H1 (cell line): Measurements from ENCODE around the gene PRKAR1B. TPM values are rescaled to one million over a fixed set of nuclear protein-coding genes. Genes with fewer than 3 reads are reported as not detected.

Experiments used
- CTCF ChIA-PET: fragments of 300-600 bp; sonication (Branson Sonifier 250); formaldehyde crosslinking; loops from one replicate; lab custom pipeline; 2021; ENCODE audit not compliant: partially characterized antibody; lab: Charles Lee
- POLR2A ChIA-PET: fragments of 300-600 bp; sonication (Branson Sonifier 250); formaldehyde crosslinking; loops from one replicate; lab custom pipeline; 2021; ENCODE audit warnings: inconsistent platforms; ENCODE audit not compliant: partially characterized antibody; lab: Charles Lee
- DNase-seq, 2 experiments: peaks; one replicate each; pipeline versions ENCODE4 v3.0.0 to v3.0.0-alpha.2; 2010 to 2022; ENCODE audit warnings: low spot score in 2 of 2, low read depth in 1 of 2, mixed read lengths in 1 of 2
- FAIRE-seq: peaks from 2 replicates; lab custom pipeline; 2011; peaks lifted over from hg19 to GRCh38; lab: Jason Lieb, UNC
- H2AFZ ChIP-seq: 2 replicates; pipeline ENCODE4 v1.8.1; 2012; ENCODE audit warnings: low read length, inconsistent platforms
- H2AK5ac ChIP-seq: 2 replicates; pipeline ENCODE4 v1.6.1; 2013; ENCODE audit warnings: low read depth, low read length
- H2BK120ac ChIP-seq: replicated peaks from 2 replicates; pipeline ENCODE3; 2013; ENCODE audit warnings: low read depth, low read length, inconsistent platforms
- H2BK12ac ChIP-seq: 2 replicates; pipeline ENCODE4 v1.6.1; 2013; ENCODE audit warnings: low read depth, low read length
- H2BK15ac ChIP-seq: 2 replicates; pipeline ENCODE4 v1.6.1; 2013; ENCODE audit warnings: low read length
- H2BK20ac ChIP-seq: 2 replicates; pipeline ENCODE4 v1.6.1; 2013; ENCODE audit warnings: low read length
- H2BK5ac ChIP-seq: 2 replicates; pipeline ENCODE4 v1.6.1; 2013; ENCODE audit warnings: low read depth, low read length
- H3K14ac ChIP-seq: 2 replicates; pipeline ENCODE4 v1.6.1; 2013; ENCODE audit warnings: inconsistent platforms; ENCODE audit not compliant: insufficient read length
- H3K18ac ChIP-seq: 2 replicates; pipeline ENCODE4 v1.6.1; 2013; ENCODE audit warnings: low read length; ENCODE audit errors: extremely low read depth
- H3K23ac ChIP-seq: 2 replicates; pipeline ENCODE4 v1.6.1; 2013; ENCODE audit warnings: inconsistent platforms; ENCODE audit not compliant: insufficient read length
- H3K23me2 ChIP-seq: 2 replicates; pipeline ENCODE4 v1.6.1; 2013; ENCODE audit warnings: low read depth, low read length
- H3K27ac ChIP-seq: 2 replicates; pipeline ENCODE4 v1.6.1; 2011; ENCODE audit warnings: low read depth, low read length, inconsistent platforms
- H3K27me3 ChIP-seq, 4 experiments: replicated peaks in 1 of 4; 1 replicate in 1 of 4; 2 replicates in 3 of 4; pipeline versions ENCODE4 v1.6.1 to v1.8.1; 2011 to 2013; ENCODE audit warnings: low read length in 3 of 4, mild to moderate bottlenecking in 3 of 4, inconsistent platforms in 2 of 4, mixed read lengths in 2 of 4, moderate library complexity in 1 of 4; ENCODE audit not compliant: control insufficient read depth in 3 of 4, insufficient read depth in 3 of 4; ENCODE audit errors: extremely low read depth in 1 of 4
- H3K36me3 ChIP-seq, 4 experiments: 2 replicates each; pipeline versions ENCODE4 v1.6.1 to v1.8.1; 2011 to 2013; ENCODE audit warnings: mild to moderate bottlenecking in 4 of 4, low read length in 3 of 4, moderate library complexity in 2 of 4, control low read depth in 1 of 4, inconsistent platforms in 1 of 4; ENCODE audit not compliant: insufficient read depth in 4 of 4, control insufficient read depth in 2 of 4
- H3K4ac ChIP-seq: replicated peaks from 2 replicates; pipeline ENCODE3; 2013; ENCODE audit warnings: low read length, low read depth, mixed read lengths, inconsistent platforms; ENCODE audit not compliant: insufficient read length
- H3K4me1 ChIP-seq, 4 experiments: replicated peaks in 1 of 4; 1 replicate in 1 of 4; 2 replicates in 3 of 4; pipeline versions ENCODE4 v1.6.1 to v1.8.1; 2011 to 2013; ENCODE audit warnings: low read length in 3 of 4, inconsistent platforms in 2 of 4, mixed read lengths in 1 of 4; ENCODE audit not compliant: insufficient read depth in 4 of 4, control insufficient read depth in 3 of 4
- H3K4me2 ChIP-seq, 2 experiments: 2 replicates each; pipeline versions ENCODE4 v1.6.1 to v1.8.1; 2011 to 2013; ENCODE audit warnings: low read depth in 2 of 2, low read length in 2 of 2, control low read depth in 1 of 2, inconsistent platforms in 1 of 2, mild to moderate bottlenecking in 1 of 2; ENCODE audit not compliant: insufficient read depth in 1 of 2
- H3K4me3 ChIP-seq, 4 experiments: fragments of 200-600, 300-600 bp in 1 of 4; sonication (generic), shearing (Covaris generic), sonication (Bioruptor Twin) in 1 of 4; 2 replicates each; pipeline versions ENCODE4 v1.5.1 to v1.8.1; 2011 to 2016; ENCODE audit warnings: low read length in 4 of 4, low read depth in 3 of 4, control low read depth in 2 of 4, inconsistent platforms in 2 of 4, mild to moderate bottlenecking in 2 of 4, mixed read lengths in 1 of 4, moderate library complexity in 1 of 4; ENCODE audit not compliant: insufficient read depth in 2 of 4; ENCODE audit errors: extremely low read depth in 1 of 4
- H3K56ac ChIP-seq: replicated peaks from 2 replicates; pipeline ENCODE3; 2013; ENCODE audit warnings: low read depth, mild to moderate bottlenecking, mixed read lengths, low read length, inconsistent platforms; ENCODE audit not compliant: insufficient read length
- H3K79me1 ChIP-seq: 2 replicates; pipeline ENCODE4 v1.6.1; 2013; ENCODE audit warnings: low read depth, low read length, control low read depth
- H3K79me2 ChIP-seq, 2 experiments: 2 replicates each; pipeline versions ENCODE4 v1.6.1 to v1.8.1; 2012 to 2013; ENCODE audit warnings: low read length in 2 of 2, mild to moderate bottlenecking in 2 of 2, inconsistent platforms in 1 of 2; ENCODE audit not compliant: insufficient read depth in 2 of 2, control insufficient read depth in 1 of 2
- H3K9ac ChIP-seq, 4 experiments: replicated peaks in 1 of 4; 1 replicate in 1 of 4; 2 replicates in 3 of 4; pipeline versions ENCODE4 v1.6.1 to v1.8.1; 2011 to 2013; ENCODE audit warnings: low read depth in 3 of 4, low read length in 3 of 4, control low read depth in 2 of 4, mild to moderate bottlenecking in 2 of 4, moderate library complexity in 2 of 4, inconsistent platforms in 1 of 4; ENCODE audit errors: extremely low read depth in 1 of 4
- H3K9me3 ChIP-seq, 2 experiments: 2 replicates each; pipeline versions ENCODE4 v1.6.1 to v1.8.1; 2012 to 2013; ENCODE audit warnings: mild to moderate bottlenecking in 2 of 2, moderate library complexity in 2 of 2, control low read depth in 1 of 2, inconsistent platforms in 1 of 2, low read depth in 1 of 2, low read length in 1 of 2, mixed read lengths in 1 of 2; ENCODE audit not compliant: insufficient read depth in 2 of 2
- H4K20me1 ChIP-seq, 2 experiments: replicated peaks in 1 of 2; 2 replicates each; pipeline versions ENCODE3 to v1.8.1; 2011 to 2013; ENCODE audit warnings: inconsistent platforms in 2 of 2, low read length in 2 of 2, mild to moderate bottlenecking in 1 of 2; ENCODE audit not compliant: insufficient read depth in 2 of 2, control insufficient read depth in 1 of 2
- H4K5ac ChIP-seq: 2 replicates; pipeline ENCODE4 v1.6.1; 2013; ENCODE audit warnings: low read length, low read depth, mixed read lengths, inconsistent platforms; ENCODE audit not compliant: insufficient read length
- H4K8ac ChIP-seq: 2 replicates; pipeline ENCODE4 v1.8.0; 2013; ENCODE audit warnings: mild to moderate bottlenecking, moderate library complexity, low read length, inconsistent platforms; ENCODE audit not compliant: insufficient read depth; ENCODE audit errors: extremely low read depth
- H4K91ac ChIP-seq: replicated peaks from 2 replicates; pipeline ENCODE3; 2013; ENCODE audit warnings: low read length, mixed read lengths, inconsistent platforms; ENCODE audit not compliant: insufficient read length
- ASH2L ChIP-seq: fragments of 200-600, 300-600 bp; sonication (generic); IDR thresholded peaks from one replicate; pipeline ENCODE4 v1.7.1; 2017; ENCODE audit warnings: low read length
- SUZ12 ChIP-seq: fragments of 200-600 bp; sonication (generic); IDR thresholded peaks from 2 replicates; pipeline ENCODE4 v1.6.1; 2012; ENCODE audit warnings: mild to moderate bottlenecking, inconsistent platforms, low read length, moderate library complexity, mixed read lengths
- TCF12 ChIP-seq: IDR thresholded peaks from 2 replicates; pipeline ENCODE4 v1.6.1; 2011; ENCODE audit warnings: low read depth, mild to moderate bottlenecking, low read length
- ZNF274 ChIP-seq: IDR thresholded peaks from 2 replicates; pipeline ENCODE4 v1.7.0; 2012; ENCODE audit warnings: low read length, borderline replicate concordance; ENCODE audit errors: extremely low read depth
- WGBS, 2 experiments: shearing (Covaris generic) in 1 of 2; methylation state at CpG; one replicate each; pipeline versions ENCODE4 v1.1.6 to v1.1.7; 2013 to 2015; ENCODE audit warnings: low lambda C conversion rate in 2 of 2, mixed read lengths in 2 of 2, inconsistent platforms in 1 of 2, low coverage in 1 of 2, missing lambda C conversion rate in 1 of 2; ENCODE audit not compliant: insufficient replicate concordance in 2 of 2, insufficient coverage in 1 of 2, insufficient read length in 1 of 2; ENCODE audit errors: extremely low coverage in 1 of 2, missing lambda C conversion rate in 1 of 2; 5-methylcytosine and 5-hydroxymethylcytosine counted together
- polyA plus RNA-seq, 7 experiments: library from polyadenylated mRNA; depleted of rRNA in 3 of 7; stranded (reverse) in 5 of 7; unstranded in 2 of 7; fragments of >200 nt in 5 of 7; fragments of 200-250 nt in 2 of 7; gene quantifications; 1 replicate in 5 of 7; 2 replicates in 1 of 7; 4 replicates in 1 of 7; pipeline versions ENCODE4 v1.2.1 to v1.2.3, GENCODE V29; 2011 to 2013; ENCODE audit warnings: missing spikeins in 2 of 7, mixed read lengths in 2 of 7
- total RNA-seq: library from RNA; stranded (reverse); fragmentation: NEBNext Ultra II Directional; extraction: Animal tissue kit (Norgen Biotek cat#: 25700); gene quantifications from 2 replicates; pipeline ENCODE4 v1.2.1, GENCODE V29; 2021

PRKAR1B gene
- total and polyA plus RNA-seq, 2 of the 8 experiments (the other 6 are each of a cell fraction or from before 2014, with no cell fraction given) = 12.3 to 55.7 TPM

DNA sequence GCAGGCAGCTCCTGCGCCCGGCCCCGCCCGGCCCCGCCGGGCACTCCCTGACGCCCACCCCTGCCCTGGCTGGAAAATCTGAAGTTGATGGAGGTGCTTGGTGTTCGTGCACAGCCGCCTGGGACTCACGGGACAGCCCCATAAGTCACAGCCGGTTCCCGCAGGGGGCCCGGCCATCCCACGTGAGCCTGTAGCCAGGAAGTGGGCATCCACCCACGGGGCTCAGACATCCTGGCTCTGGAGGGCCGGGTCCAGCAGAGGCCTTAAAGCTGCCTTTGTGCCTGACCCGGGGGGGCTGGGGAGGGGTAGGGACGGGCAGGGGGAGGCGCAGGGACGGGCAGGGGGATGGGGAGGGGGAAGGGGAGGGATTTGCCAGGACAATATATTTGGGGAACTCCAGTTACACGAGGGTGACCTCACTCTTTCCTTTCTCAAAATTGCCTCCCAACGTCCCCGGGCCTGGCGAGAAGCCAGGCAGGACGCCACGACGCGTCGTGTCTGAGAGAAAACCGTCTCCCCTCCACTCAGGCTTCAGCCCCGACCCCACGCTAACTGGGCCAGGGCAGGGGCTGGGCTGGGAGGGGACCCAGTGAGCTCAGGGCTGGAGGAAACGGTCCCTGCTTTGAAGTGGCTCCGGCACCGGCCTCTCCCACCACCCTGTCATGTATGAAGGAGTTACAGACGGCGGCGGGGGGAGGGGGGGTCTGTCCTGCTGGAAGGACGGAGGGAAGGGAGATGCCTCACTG is 125.3 kb downstream of the PRKAR1B start:
- H3K14ac ChIP-seq = no peak overlapping the region
- no peak overlapping the region for H2BK15ac ChIP-seq
- peaks cover 0 to 2% (median 0%) of the 10 kb centered on the region in 4 experiments; a peak in 2 of 7 replicates for H3K4me1 ChIP-seq
- peak overlapping the region; percentile 89; the same call in 1 of the 2 replicates for H4K8ac ChIP-seq
- H3K4me2 ChIP-seq = no peak overlapping the region
- H2AFZ ChIP-seq = no peak overlapping the region
- FAIRE-seq (no peak), DNase-seq (no peak)
- CTCF ChIA-PET = interaction anchor here (0.7 to 1.5 kb wide), 2 partner anchors 9 to 284 kb away, joined by 3 read pairs; no protein-coding TSS in a partner anchor
- H3K4me3 ChIP-seq = no peak overlapping the region
- H3K9me3 ChIP-seq = no peaks in the 10 kb centered on the region
- H4K20me1 ChIP-seq = peaks cover 0 to 3% of the 10 kb centered on the region in 2 experiments
- H3K4ac ChIP-seq = no peak overlapping the region
- H3K23ac ChIP-seq = no peak overlapping the region
- H2BK20ac ChIP-seq = no peak overlapping the region
- no peak overlapping the region for H3K9ac ChIP-seq
- H3K23me2 ChIP-seq = peaks cover 4% of the 10 kb centered on the region; the same call in 1 of the 2 replicates
- H3K79me1 ChIP-seq = no peaks in the 10 kb centered on the region; the same call in 1 of the 2 replicates
- no peaks in the 10 kb centered on the region for H3K79me2 ChIP-seq
- H3K36me3 ChIP-seq = peaks cover 0 to 12% (median 2%) of the 10 kb centered on the region in 4 experiments; a peak in 2 of 8 replicates
- H2BK12ac ChIP-seq = no peak overlapping the region
- POLR2A ChIA-PET = no interaction called here
- no peak overlapping the region for H4K91ac ChIP-seq
- no peaks in the 10 kb centered on the region for H3K27me3 ChIP-seq
- H2BK5ac ChIP-seq = no peak overlapping the region
- no peak overlapping the region for H3K56ac ChIP-seq
- H3K27ac ChIP-seq = no peak overlapping the region
- no peak overlapping the region for H2BK120ac ChIP-seq
- no peak overlapping the region for H3K18ac ChIP-seq
- H2AK5ac ChIP-seq = no peak overlapping the region
- 83% methylated on average over 17 of the region's 39 CpGs; no CpG with 5 or more reads in 1 of the 2 experiments for WGBS, 2 experiments
- H4K5ac ChIP-seq = no peak overlapping the region
- TF ChIP-seq SUZ12 = no peak
- TF ChIP-seq TCF12 = no peak
- TF ChIP-seq ASH2L = no peak
- no peak for TF ChIP-seq ZNF274
